Left forelimb (tissue), 1 donor: ENCODE results near the gene IFIT5.
"Not testable (repeated sequence)": the region's sequence is repeated elsewhere in the genome, so short reads cannot be mapped to it uniquely, and the experiment has no call there.

Experiments
- DNase-seq: peaks from one replicate; pipeline ENCODE4 v3.0.0-alpha.2; 2018; ENCODE audit warnings: low spot score

IFIT5 gene, protein sequence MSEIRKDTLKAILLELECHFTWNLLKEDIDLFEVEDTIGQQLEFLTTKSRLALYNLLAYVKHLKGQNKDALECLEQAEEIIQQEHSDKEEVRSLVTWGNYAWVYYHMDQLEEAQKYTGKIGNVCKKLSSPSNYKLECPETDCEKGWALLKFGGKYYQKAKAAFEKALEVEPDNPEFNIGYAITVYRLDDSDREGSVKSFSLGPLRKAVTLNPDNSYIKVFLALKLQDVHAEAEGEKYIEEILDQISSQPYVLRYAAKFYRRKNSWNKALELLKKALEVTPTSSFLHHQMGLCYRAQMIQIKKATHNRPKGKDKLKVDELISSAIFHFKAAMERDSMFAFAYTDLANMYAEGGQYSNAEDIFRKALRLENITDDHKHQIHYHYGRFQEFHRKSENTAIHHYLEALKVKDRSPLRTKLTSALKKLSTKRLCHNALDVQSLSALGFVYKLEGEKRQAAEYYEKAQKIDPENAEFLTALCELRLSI

GRCh38 chr10:89414146-89414878 is at the start of gene IFIT5:
TSS of gene IFIT5 (plus strand) at chr10:89414568. CDS start at chr10:89414799, 231 bp downstream.
- DNase-seq = peak; percentile 91

- no peak for DNase-seq
Measured at GRCh38 chr10:89367529-89367928, 46.8 kb upstream of the IFIT5 start.

DNA sequence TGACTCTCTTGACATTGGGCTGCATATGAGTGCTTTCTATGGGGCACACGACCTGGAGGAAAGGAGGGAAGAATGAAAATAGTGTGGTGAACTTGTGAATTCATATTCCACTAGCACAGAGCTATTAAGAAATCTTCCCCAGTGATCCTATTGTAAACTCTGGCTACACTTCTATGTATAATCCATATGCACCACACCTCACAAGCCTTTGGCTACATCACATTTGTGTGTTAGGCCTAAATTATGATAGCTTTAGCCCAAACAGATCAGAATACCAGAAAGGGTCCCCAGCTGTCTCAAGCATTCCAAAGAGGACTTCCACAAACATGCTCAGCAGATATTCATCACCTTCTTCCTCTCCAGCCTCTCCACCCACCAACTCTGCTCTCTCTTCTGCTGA is 46.2 kb upstream of the IFIT5 start:
- no peak for DNase-seq

DNA sequence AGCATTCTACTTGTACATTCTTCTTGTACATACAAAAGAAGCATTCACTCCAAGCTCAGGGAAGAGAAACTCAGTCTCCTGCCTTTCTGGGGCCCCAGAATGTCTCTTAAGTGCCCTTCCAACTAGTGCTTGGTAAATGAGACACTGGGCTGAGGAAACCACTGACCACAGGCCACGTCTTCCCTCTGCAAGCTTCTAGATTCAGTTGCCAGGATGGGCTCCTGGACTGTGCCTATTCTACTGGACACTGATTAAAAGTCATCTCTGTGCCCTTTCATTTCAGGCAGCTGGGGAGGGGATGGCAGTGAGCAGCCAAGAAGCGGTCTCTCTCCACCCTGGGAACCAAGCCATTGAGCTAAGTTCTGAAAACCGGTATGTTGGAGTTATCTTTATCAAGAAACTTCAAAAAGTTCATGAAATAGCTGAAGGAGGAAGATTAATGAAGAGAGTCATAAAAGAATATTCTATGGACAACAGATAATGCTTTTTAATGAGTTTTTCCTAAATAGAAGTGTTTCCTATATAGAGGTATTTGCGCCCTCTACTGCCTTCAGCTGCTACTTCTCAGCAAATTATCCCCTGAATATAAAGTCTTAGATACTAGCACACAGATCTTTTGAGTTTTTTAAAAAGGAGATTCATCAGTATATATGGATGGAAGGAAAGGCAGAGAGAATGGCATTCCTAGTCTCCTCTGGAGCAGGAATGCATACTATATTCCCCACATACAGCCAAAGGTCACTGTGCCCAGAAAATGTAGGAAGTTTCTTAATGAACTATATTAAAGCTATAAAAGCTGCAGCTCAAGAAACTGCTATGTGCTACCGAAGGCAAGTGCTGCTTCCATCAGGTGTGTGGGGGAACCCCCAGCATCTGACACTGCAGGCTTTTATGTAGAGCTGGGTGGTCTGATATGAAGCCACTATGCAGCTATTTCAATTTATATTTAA is 44.9 kb upstream of the IFIT5 start:
- no peak for DNase-seq

DNA sequence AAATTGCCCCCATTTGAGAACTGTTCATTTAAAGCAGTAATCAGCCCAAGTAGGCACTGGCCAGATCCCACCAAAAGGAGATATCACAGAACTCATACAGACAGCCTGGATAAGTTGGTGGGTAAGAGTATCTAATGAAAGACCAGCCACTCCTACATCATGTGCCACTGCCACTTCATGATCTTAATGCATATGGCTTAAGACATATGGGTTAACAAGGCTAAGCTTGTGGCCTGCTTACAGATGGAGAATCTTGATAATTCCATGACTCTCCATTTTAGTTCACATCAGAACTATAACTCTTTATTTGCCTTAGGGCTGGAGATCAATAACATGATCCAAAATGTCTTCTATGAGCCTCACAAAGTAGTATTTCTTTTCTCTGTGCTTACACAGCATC is 43.3 kb upstream of the IFIT5 start:
- no peak for DNase-seq

DNA sequence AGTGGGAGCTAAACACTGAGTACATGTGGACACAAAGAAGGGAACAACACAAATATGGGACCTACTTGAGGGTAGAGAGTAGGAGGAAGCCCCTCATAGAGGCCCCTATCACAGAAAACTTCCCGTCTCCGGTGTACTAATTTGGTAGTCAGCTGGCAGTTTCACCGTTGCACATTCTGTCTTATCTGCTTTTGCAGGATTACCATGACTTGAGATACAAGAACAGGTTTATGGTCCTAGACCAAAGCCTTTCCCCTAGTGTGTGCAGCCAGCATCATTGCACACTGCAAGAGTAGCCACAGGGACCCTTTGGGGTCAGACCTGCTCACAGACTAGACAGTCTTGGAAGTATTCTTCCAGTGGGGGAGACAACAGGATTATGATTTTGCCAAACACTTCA is 42.4 kb upstream of the IFIT5 start:
- DNase-seq = no peak

DNA sequence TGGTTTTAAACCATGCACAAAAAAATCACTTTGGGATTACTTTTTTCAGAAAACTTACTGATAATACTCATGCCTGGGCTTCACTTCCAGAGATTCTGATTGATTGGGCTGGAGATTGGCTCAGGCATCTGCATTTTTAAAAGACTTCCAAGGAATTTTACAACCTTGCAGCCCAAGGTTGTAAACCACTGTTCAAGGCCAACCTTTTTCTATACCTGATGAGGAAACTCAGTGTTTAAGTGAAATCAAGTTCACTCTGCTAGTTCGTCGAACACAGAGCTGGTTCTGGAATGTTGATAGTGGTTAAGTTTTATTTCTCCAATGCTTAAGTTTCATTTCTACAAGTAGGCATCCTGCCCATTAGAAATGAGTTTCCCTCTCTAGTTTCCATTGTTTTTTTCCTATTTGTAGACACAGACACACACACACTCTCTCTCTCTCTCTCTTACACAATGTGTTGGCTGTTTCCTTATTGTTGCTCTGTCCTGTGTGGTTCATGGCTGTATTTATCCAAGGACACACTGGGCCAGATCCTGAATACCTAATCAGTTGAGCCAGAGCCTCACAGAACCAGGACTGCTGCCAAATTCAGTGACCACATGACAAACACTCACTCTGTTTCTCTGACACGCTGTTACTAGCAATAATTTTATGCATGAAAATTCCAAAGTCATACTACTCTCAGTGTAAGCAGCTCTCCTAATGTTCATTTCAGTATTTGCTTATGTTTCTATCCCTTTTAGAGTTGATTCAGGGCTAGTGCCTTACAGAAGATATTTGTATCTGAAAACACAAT is 40.3 kb upstream of the IFIT5 start:
- DNase-seq = no peak

- DNase-seq = no peak
Measured at GRCh38 chr10:89374713-89375141, 39.6 kb upstream of the IFIT5 start.

- no peak for DNase-seq
Measured at GRCh38 chr10:89377705-89378637, 36.4 kb upstream of the IFIT5 start, which contains the start of gene IFIT1B. TSS of gene IFIT1B (plus strand) at chr10:89378056. CDS start at chr10:89378136, 80 bp downstream.

GRCh38 chr10:89379103-89379502 is 35.3 kb upstream of the IFIT5 start:
- no peak for DNase-seq

DNA sequence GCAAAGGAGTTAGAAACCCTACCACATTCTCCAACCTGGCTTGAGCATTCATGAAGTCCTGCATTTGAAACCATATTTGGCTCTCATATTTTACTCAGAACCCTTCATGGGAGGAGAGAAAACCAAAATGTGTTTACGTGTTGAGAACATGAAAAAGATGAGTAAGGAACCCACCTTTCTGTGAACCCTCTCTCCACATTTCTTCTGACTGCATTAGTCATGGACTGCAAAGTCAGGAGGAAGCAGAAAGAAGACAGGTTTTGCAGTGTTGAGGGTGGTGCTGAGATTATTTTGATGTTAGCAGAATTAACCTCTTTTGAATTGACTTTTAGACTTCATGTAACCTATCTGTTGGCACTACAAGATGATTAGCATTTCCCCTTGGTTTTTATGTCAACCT is 31.6 kb upstream of the IFIT5 start:
- no peak for DNase-seq

- no peak for DNase-seq
Measured at GRCh38 chr10:89384474-89385340, 29.7 kb upstream of the IFIT5 start.

DNA sequence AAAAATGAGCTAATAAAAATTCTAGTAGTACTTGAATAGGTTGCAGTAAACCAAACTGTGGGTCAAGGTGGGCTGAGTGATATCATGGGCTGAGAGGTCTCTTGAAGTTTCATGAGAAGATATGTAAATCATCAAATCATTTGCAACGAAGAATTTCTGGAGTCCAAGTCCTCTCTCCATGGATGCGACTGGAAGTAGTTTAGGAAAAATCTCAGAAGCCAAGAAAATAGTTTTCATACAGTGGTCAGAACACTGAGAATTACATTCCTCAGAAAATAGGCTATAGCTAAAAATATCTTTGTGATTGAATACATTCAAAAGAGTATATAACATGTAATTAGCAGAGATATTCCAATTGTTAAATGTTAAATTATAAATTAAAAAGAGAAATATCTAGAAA is 25.6 kb upstream of the IFIT5 start:
- no peak for DNase-seq

GRCh38 chr10:89389254-89389653 is 25.1 kb upstream of the IFIT5 start:
- DNase-seq = no peak

GRCh38 chr10:89390476-89391225 is 23.7 kb upstream of the IFIT5 start:
- DNase-seq = no peak

- not testable (repeated sequence) for DNase-seq
Measured at GRCh38 chr10:89391226-89391576, 23.2 kb upstream of the IFIT5 start.

DNA sequence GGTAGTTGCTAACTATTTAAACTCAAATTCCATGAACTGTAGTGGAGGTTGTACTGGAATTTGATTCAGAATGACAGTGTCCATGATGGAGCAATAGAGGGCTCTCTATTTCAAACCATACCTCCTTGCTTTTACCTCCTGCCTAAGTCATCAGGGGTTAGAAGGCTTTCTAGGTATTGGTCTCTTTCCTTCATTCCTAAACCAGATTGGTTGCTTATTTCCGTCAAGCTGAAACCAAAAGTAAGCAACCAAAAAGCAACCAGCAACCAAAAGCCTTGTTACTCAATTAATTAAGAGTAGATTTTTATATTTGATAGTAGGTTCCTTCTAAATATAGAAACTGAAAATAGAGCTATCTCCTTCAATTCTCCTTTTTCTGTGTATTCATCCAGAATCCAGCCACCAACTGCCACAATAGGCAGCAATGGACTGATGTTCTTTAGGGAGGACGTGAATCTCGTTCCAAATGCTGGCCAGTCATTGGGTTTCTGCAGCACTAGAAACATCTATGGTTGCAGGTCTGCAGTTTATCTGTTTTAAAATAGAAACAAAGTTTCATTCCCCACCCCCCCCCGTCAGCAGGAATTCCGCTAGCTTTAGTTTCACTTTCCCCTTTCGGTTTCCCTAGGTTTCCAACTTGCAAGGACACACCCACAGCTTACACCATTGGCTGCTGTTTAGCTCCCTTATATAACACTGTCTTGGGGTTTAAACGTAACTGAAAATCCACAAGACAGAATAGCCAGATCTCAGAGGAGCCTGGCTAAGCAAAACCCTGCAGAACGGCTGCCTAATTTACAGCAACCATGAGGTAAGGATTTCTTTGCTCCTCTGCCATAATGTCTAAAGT is 22.2 kb upstream of the IFIT5 start, which contains the start of gene IFIT1:
Gene IFIT1, plus strand, starts transcription at position 717 of the 850 bp plus-strand sequence. Its CDS starts 90 bp downstream, at position 807.
- no peak for DNase-seq
